Subcutaneous adipose tissue (tissue), 4 donors: Measurements from ENCODE around the gene CRNKL1. TPM values are rescaled to one million over a fixed set of nuclear protein-coding genes. Genes with fewer than 3 reads are reported as not detected.

Experiments
- CTCF ChIP-seq: fragments of 450-650 bp; IDR thresholded peaks from one replicate; pipeline ENCODE4 v1.5.1; 2016; ENCODE audit warnings: low read depth, mild to moderate bottlenecking, control low read depth, antibody characterized with exemption, moderate library complexity
- total RNA-seq, 4 donors: library from RNA; depleted of rRNA; stranded (reverse); fragments of >200 nt; gene quantifications; one replicate each; pipeline ENCODE4 v1.1.0, GENCODE V29; 2016

The CRNKL1 gene
- total RNA-seq, 4 donors from 2014 or later, result 20.2 to 38.6 (median 23.5) TPM

GRCh38 chr20:20019123-20019522 is 33.1 kb downstream of the CRNKL1 start:
- TF ChIP-seq CTCF, result no peak

GRCh38 chr20:20018366-20018765 is 33.9 kb downstream of the CRNKL1 start:
- no peak for TF ChIP-seq CTCF

GRCh38 chr20:20017844-20018185 is 34.5 kb downstream of the CRNKL1 start:
- no peak for TF ChIP-seq CTCF

GRCh38 chr20:20017001-20017843 is 35.0 kb downstream of the CRNKL1 start, which contains the start of gene NAA20:
Gene NAA20 (plus strand): TSS chr20:20017362. CDS start chr20:20017397, 35 bp downstream.
- TF ChIP-seq CTCF, result no peak

- TF ChIP-seq CTCF, result no peak
Observed at GRCh38 chr20:20014659-20015058, 37.6 kb downstream of the CRNKL1 start.

GRCh38 chr20:20012541-20012940 is 39.7 kb downstream of the CRNKL1 start:
- TF ChIP-seq CTCF, result no peak

- no peak for TF ChIP-seq CTCF
Observed at GRCh38 chr20:20010639-20011500, 41.4 kb downstream of the CRNKL1 start.
